ENCODE measurements around the gene KIF2C. TPM values are rescaled to one million over a fixed set of nuclear protein-coding genes. Genes with fewer than 3 reads are reported as not detected.
A peak's percentile ranks its signal among the peaks of the same experiment; 100 is the strongest.

Gene KIF2C
- polyA plus RNA-seq, 1 experiment = 14.3 TPM

DNA sequence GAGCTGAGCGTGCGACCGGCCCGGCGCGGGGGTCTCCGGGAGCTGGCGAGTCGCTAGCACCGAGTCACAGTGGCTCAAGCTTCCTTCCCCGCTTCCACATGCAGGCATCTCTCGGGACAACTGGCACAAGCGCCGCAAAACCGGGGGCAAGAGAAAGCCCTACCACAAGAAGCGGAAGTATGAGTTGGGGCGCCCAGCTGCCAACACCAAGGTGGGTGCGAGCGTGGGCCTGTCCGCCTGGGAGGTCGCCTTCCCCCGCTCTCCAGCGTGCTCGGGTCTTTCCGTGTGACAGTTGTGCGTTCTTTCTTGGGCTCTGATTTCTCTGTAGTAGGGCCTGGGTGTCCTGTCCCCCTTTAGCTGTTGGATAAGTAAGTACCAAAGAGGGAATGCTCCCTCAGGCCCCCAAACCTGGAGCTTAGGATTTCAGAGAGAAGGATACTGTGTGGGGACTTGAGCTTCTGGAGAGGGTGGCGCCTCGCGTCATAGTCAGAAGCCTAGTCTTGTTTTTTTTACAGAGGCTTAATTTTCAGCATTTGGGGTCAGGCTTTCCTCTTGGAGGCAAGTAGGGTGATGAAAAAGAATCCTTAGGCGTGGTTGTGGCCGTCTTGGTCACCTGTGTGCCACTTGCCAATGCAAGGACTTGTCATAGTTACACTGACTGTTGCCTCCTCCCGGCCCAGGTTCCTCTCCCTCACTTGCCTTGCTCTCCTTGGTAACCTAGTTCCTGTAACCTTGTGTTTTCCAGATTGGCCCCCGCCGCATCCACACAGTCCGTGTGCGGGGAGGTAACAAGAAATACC lies 36.5 kb downstream of the KIF2C start:
- POLR2A ChIA-PET = interaction anchor here (0.5 to 2.5 kb wide), 25 partner anchors 8 to 1647 kb away, joined by 3 to 23 read pairs (median 5); partner anchors contain the start of genes BEST4, BTBD19, PLK3 and RNU5D-1
- H3K27me3 ChIP-seq (ENCODE audit: control insufficient read depth, insufficient read depth, low read length) = no peaks in the 10 kb centered on the region
- H3K27ac ChIP-seq (ENCODE audit: low read depth, low read length) = peak overlapping the region; percentile 96
- no peak for DNase-seq (ENCODE audit: low read depth, low spot score)
- TF ChIP-seq, protein P1, sequence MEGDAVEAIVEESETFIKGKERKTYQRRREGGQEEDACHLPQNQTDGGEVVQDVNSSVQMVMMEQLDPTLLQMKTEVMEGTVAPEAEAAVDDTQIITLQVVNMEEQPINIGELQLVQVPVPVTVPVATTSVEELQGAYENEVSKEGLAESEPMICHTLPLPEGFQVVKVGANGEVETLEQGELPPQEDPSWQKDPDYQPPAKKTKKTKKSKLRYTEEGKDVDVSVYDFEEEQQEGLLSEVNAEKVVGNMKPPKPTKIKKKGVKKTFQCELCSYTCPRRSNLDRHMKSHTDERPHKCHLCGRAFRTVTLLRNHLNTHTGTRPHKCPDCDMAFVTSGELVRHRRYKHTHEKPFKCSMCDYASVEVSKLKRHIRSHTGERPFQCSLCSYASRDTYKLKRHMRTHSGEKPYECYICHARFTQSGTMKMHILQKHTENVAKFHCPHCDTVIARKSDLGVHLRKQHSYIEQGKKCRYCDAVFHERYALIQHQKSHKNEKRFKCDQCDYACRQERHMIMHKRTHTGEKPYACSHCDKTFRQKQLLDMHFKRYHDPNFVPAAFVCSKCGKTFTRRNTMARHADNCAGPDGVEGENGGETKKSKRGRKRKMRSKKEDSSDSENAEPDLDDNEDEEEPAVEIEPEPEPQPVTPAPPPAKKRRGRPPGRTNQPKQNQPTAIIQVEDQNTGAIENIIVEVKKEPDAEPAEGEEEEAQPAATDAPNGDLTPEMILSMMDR (IDR thresholded peaks at IDR 0.05; ENCODE audit: low read depth, low read length) = no peak
- H3K4me3 ChIP-seq (ENCODE audit: low read depth, low read length) = peak overlapping the region; percentile 92
- no peaks in the 10 kb centered on the region; the same call in 1 of the 2 replicates for H3K9me3 ChIP-seq (ENCODE audit: control insufficient read depth, insufficient read depth, low read length)
- CTCF ChIA-PET = interaction anchor here (0.9 to 2.1 kb wide), 5 partner anchors 14 to 48 kb away, joined by 4 to 9 read pairs (median 4); partner anchors contain the start of gene PLK3

GRCh38 chr1:44776730-44777068 lies 37.1 kb downstream of the KIF2C start:
- no peak for DNase-seq (ENCODE audit: low read depth, low spot score)
- ChIA-PET POLR2A (interaction anchor here (0.6 to 2.5 kb wide), 8 partner anchors 10 to 563 kb away, joined by 3 to 23 read pairs (median 11); partner anchors contain the start of genes BEST4, PLK3 and RNU5D-1), CTCF (interaction anchor here (0.9 to 2.0 kb wide), 4 partner anchors 14 to 48 kb away, joined by 4 to 6 read pairs (median 4); partner anchors contain the start of gene PLK3)
- Histone ChIP-seq H3K9me3 (ENCODE audit: control insufficient read depth, insufficient read depth, low read length) (no peaks in the 10 kb centered on the region; the same call in 1 of the 2 replicates), H3K27me3 (ENCODE audit: control insufficient read depth, insufficient read depth, low read length) (no peaks in the 10 kb centered on the region), H3K27ac (ENCODE audit: low read depth, low read length) (peak overlapping the region; percentile 21), H3K4me3 (ENCODE audit: low read depth, low read length) (peak overlapping the region; percentile 92)
- TF ChIP-seq, protein P1 (IDR thresholded peaks at IDR 0.05; ENCODE audit: low read depth, low read length) = no peak

GRCh38 chr1:44777547-44777946 lies 37.9 kb downstream of the KIF2C start:
- Histone ChIP-seq H3K9me3 (ENCODE audit: control insufficient read depth, insufficient read depth, low read length) (no peaks in the 10 kb centered on the region; the same call in 1 of the 2 replicates), H3K4me3 (ENCODE audit: low read depth, low read length) (peak overlapping the region; percentile 92), H3K27me3 (ENCODE audit: control insufficient read depth, insufficient read depth, low read length) (no peaks in the 10 kb centered on the region), H3K27ac (ENCODE audit: low read depth, low read length) (peak overlapping the region; percentile 21)
- DNase-seq (ENCODE audit: low read depth, low spot score) = no peak
- ChIA-PET CTCF (interaction anchor here (0.8 to 1.3 kb wide), 4 partner anchors 8 to 237 kb away, joined by 3 to 4 read pairs (median 3); partner anchors contain the start of gene PLK3), POLR2A (interaction anchor here (1.0 kb wide), 1 partner anchor 41 kb away, joined by 3 read pairs; no protein-coding TSS in a partner anchor)
- TF ChIP-seq, protein P1 (IDR thresholded peaks at IDR 0.05; ENCODE audit: low read depth, low read length) = no peak

DNA sequence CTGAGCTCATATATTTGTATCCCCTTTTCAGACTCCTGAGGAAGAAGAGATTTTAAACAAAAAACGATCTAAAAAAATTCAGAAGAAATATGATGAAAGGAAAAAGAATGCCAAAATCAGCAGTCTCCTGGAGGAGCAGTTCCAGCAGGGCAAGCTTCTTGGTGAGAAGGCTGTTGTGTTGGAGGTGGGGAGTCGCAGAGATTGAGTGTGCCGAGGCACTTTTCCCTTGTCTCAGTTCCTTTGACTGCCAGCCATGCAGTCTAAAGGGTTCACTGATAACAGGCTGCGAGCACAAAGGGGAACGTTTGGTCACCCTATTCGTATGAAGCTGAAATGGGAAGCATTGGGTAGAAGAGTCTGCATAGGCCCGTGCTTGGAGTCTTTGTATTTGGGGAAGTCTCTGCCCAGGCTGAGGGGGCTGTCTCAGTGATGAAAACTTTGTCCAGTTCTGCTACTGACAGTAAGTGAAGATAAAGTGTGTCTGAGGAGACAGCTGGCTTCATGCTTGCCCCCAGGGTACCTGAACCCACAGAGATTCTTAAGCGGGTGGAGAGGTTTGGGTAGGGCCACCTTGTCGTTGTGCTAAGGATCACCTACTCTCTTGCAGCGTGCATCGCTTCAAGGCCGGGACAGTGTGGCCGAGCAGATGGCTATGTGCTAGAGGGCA lies 38.5 kb downstream of the KIF2C start:
- DNase-seq (ENCODE audit: low read depth, low spot score) = no peak
- CTCF ChIA-PET = interaction anchor here (0.8 to 1.3 kb wide), 4 partner anchors 7 to 236 kb away, joined by 3 to 4 read pairs (median 3); partner anchors contain the start of gene PLK3
- Histone ChIP-seq H3K27ac (ENCODE audit: low read depth, low read length) (peak overlapping the region; percentile 21), H3K9me3 (ENCODE audit: control insufficient read depth, insufficient read depth, low read length) (no peaks in the 10 kb centered on the region; the same call in 1 of the 2 replicates), H3K4me3 (ENCODE audit: low read depth, low read length) (peak overlapping the region; percentile 92), H3K27me3 (ENCODE audit: control insufficient read depth, insufficient read depth, low read length) (no peaks in the 10 kb centered on the region)
- TF ChIP-seq, protein P1 (IDR thresholded peaks at IDR 0.05; ENCODE audit: low read depth, low read length) = no peak
- POLR2A ChIA-PET = interaction anchor here (1.0 kb wide), 1 partner anchor 41 kb away, joined by 3 read pairs; no protein-coding TSS in a partner anchor

All from AG04450 (cell line).